GM13977 (cell line): Measurements from ENCODE around the gene ABL2.

Source experiments
- DNase-seq: peaks from one replicate; pipeline ENCODE4 v3.0.0; 2012; ENCODE audit warnings: low spot score
- CTCF ChIP-seq: IDR thresholded peaks from 2 replicates; pipeline ENCODE4 v1.5.1; 2012; ENCODE audit warnings: mild to moderate bottlenecking, control low read depth; ENCODE audit not compliant: insufficient read depth; ENCODE audit errors: extremely low read depth, missing control alignments
- in situ Hi-C: fragments of 300-500 bp; cut with MboI; formaldehyde crosslinking; loops from one replicate; pipeline ENCODE4 v1.12.0; 2022; ENCODE audit warnings: low sequenced_read_pairs, low pct_unique_long_range_greater_than_20kb, mixed read lengths, inconsistent platforms; ENCODE audit not compliant: unreplicated experiment

ABL2 gene

DNA sequence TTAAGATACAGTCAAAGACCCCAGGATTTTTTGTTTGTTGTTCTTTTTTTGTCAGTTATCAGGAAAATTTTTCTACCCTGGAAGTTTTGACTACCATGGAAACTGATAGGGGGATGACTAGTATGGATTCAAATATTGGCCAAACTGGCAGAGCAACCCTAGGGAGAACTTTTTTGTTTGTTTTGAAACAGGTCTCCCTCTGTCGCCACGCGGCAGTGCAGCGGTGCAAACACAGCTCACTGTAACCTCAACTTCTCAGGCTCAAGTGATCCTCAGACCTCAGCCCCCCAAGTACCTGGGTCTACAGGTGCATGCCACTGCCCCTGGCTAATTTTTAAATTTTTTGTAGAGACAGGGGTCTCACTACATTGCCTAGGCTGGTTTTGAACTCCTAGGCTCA is 101.0 kb downstream of the ABL2 start:
- TF ChIP-seq CTCF = no peak
- in situ Hi-C loops = no loop called here
- no peak for DNase-seq

DNA sequence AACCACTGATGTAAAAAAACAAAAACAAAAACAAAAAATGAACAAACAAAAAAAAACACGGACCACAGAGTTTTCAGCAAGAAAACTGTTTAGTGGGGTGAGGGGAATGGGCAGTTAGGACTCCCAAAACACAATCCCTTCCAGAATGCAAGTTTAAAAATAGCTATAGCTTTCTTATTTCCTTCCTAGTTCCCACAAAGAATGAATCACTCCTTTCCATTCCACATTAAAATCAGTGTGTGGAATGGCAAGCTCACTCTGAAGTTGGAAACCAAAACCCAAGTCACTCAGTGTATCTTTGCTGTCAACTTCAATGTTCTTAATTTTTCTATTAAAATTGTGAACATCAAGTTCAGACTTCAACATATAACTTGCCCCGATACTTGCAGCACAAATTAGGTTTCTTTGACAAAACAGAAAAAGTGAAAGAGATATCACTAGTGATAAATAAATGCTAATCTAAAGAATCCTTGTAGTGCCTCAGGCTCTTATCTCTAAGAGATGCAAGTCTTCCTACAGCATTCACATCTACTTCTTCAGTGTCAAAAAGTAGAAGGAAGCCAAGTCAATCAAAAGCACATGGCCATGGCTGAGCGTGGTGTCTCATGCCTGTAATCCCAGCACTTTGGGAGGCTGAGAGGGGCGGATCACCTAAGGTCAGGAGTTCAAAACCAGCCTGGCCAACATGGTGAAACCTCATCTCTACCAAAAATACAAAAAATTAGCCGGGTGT is 102.1 kb downstream of the ABL2 start:
- TF ChIP-seq CTCF = no peak
- DNase-seq = no peak
- in situ Hi-C loops = no loop called here

DNA sequence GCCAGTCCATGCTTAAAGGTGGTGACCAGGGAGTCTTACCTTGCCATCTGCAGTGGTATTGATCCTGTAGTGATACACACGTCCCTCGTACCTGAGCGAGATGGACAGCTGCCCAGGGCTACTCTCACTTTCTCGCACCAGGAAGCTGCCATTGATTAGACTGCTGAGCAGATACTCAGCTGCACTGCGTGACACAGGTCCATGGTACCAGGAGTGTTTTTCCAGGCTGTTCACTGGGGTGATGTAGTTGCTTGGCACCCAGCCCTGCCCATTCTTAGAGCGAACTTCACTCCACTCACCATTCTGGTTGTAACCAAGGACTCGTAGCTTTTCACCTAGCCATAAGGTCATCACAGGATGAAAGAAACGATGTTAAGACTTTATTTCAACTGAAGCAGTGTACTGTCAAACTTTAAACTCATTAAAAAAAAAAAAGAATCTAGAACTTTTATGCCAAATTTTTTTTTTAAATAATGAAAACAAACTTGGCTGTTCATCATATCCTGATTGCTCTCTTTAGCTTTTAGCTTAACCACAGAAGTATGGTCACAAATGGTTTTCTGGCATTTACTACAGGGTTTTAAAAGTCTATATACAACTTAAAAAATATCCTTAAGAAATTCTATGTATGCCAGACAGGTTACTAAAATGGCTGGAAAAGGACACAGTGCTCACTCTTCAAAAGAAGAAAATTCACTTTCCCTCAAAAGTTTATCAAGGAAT is 103.0 kb downstream of the ABL2 start:
- no peak for DNase-seq
- in situ Hi-C loops = no loop called here
- TF ChIP-seq CTCF = no peak

GRCh38 chr1:179124873-179125272 is 104.6 kb downstream of the ABL2 start:
- no peak for TF ChIP-seq CTCF
- in situ Hi-C loops = no loop called here
- no peak for DNase-seq

DNA sequence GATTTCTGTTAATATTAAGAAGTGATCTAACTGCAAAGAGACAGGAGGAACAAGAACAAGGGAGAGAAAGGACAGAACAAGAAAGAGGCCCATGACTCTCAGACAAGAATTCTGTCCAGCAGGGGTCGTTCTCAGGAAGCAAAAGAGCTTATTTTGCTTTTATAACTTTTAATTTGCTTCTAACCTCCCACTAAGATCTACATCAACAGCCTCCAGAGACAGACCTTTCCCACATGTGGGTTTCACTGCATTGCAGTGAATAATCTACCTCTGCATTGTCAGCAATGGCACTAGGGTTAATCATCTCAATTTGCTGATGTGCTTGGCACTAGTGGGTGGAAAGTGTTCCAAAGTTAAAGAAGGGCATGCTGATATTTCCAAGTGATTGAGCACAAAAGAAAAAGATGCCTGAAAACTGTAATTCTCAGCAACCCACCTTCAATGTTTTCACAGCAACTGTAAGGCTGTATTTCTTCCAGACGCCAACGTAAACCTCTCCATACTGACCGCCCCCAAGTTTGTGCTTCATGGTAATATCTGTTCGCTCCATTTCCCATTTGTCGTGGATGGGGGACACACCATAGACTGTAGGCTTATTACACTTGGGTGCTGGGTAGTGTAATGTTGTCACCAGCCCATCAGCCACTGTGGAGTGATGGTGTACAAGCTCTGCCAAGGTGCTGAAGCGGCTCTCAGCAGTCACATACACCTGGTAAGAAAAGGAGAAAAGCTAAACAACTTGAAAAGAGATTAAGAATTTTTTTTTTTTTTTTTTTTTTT is 108.1 kb downstream of the ABL2 start:
- in situ Hi-C loops = no loop called here
- DNase-seq = peak; percentile 54
- TF ChIP-seq CTCF = peak; percentile 56

DNA sequence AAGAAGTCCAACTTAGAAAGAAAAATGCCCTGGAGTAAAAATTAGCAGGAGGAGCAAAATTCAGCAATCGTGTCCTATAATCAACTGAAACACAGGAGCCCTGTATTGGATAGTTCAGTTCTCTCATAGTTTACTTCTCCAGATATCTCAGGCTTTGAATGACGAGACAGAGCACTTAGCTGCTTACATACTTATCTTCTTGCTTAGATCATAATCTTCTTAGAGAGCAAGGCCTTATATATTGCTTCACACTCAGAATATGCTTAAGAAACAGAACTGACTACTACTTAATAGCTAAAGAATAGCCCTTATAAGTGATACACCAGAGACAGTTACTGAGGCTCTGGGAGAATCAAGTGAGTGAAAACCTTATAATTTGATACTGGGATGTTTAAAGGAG is 108.7 kb downstream of the ABL2 start:
- in situ Hi-C loops = no loop called here
- TF ChIP-seq CTCF = no peak
- DNase-seq = no peak
